Endothelial cell (in vitro differentiated cells): ENCODE data around the gene C7. TPM values are rescaled to one million over a fixed set of nuclear protein-coding genes. Genes with fewer than 3 reads are reported as not detected.
A peak's percentile ranks its signal among the peaks of the same experiment; 100 is the strongest.
"Not testable (repeated sequence)": the region's sequence is repeated elsewhere in the genome, so short reads cannot be mapped to it uniquely, and the experiment has no call there.

Experiments used
- DNase-seq: peaks from one replicate; pipeline ENCODE4 v3.0.0; 2021; ENCODE audit warnings: low spot score
- H3K27ac Mint-ChIP-seq: one replicate; pipeline ENCODE4 v1.8.0; 2021; ENCODE audit warnings: mixed read lengths, inconsistent platforms; ENCODE audit not compliant: unreplicated experiment
- H3K27me3 Mint-ChIP-seq: one replicate; pipeline ENCODE4 v1.8.0; 2021; ENCODE audit warnings: mild to moderate bottlenecking, moderate library complexity, mixed read lengths, inconsistent platforms; ENCODE audit not compliant: unreplicated experiment
- H3K36me3 Mint-ChIP-seq: one replicate; pipeline ENCODE4 v1.8.0; 2021; ENCODE audit warnings: mild to moderate bottlenecking, low read depth, mixed read lengths, inconsistent platforms; ENCODE audit not compliant: unreplicated experiment
- H3K4me1 Mint-ChIP-seq: one replicate; pipeline ENCODE4 v1.8.0; 2021; ENCODE audit warnings: mild to moderate bottlenecking, mixed read lengths, inconsistent platforms; ENCODE audit not compliant: unreplicated experiment
- H3K4me3 Mint-ChIP-seq: one replicate; pipeline ENCODE4 v1.8.0; 2021; ENCODE audit warnings: mild to moderate bottlenecking, mixed read lengths, inconsistent platforms; ENCODE audit not compliant: unreplicated experiment
- H3K9me3 Mint-ChIP-seq: one replicate; pipeline ENCODE4 v1.8.0; 2021; ENCODE audit warnings: mixed read lengths, inconsistent platforms; ENCODE audit not compliant: unreplicated experiment
- CTCF ChIP-seq: fragments of 200-600 bp; sonication (generic); IDR thresholded peaks from one replicate; pipeline ENCODE4 v1.5.0; 2021; ENCODE audit warnings: antibody characterized with exemption; ENCODE audit not compliant: unreplicated experiment
- long read RNA-seq: library from polyadenylated mRNA; unstranded; transcript quantifications from one replicate; pipeline ENCODE4 v2.0.0, GENCODE V29; 2020; ENCODE audit not compliant: unreplicated experiment
- total RNA-seq: library from RNA; stranded (reverse); fragmentation: NEBNext Ultra II Directional; extraction: Animal tissue kit (Norgen Biotek cat#: 25700); gene quantifications from one replicate; pipeline ENCODE4 v1.2.1, GENCODE V29; 2021; ENCODE audit not compliant: unreplicated experiment

Gene C7
- total RNA-seq = 1.5 TPM
- long read RNA-seq, full-length matches to known transcripts = 2 of 2 reads
- long read RNA-seq, partial matches to known transcripts = 0 of 2 reads
- long read RNA-seq, other reads (novel, unspliced or antisense) = 0 of 2 reads

GRCh38 chr5:40909264-40909663 lies at the start of gene C7:
Gene C7 (plus strand): TSS chr5:40909497. CDS start chr5:40909611, 114 bp downstream.
- no peak for TF ChIP-seq CTCF
- peak within 1 kb of the TSS; percentile 11 for H3K27ac Mint-ChIP-seq
- DNase-seq = no peak
- H3K27me3 Mint-ChIP-seq = peaks cover 2% of the 10 kb centered on the region
- no peaks in the 10 kb centered on the region for H3K9me3 Mint-ChIP-seq
- H3K4me3 Mint-ChIP-seq = no peak within 1 kb of the TSS
- peaks cover 15% of the 10 kb centered on the region for H3K4me1 Mint-ChIP-seq
- no peaks in the 10 kb centered on the region for H3K36me3 Mint-ChIP-seq

GRCh38 chr5:40860711-40861110 lies 48.6 kb upstream of the C7 start:
- Mint-ChIP-seq H3K36me3 (peaks cover 14% of the 10 kb centered on the region), H3K27me3 (peaks cover 8% of the 10 kb centered on the region), H3K9me3 (peaks cover 9% of the 10 kb centered on the region), H3K27ac (no peak overlapping the region), H3K4me3 (no peak overlapping the region), H3K4me1 (no peaks in the 10 kb centered on the region)
- TF ChIP-seq CTCF = no peak
- DNase-seq = no peak

- Mint-ChIP-seq H3K4me3 (peak overlapping the region; percentile 33), H3K36me3 (peaks cover 14% of the 10 kb centered on the region)
- H3K4me1 Mint-ChIP-seq, H3K27me3 Mint-ChIP-seq, DNase-seq, H3K27ac Mint-ChIP-seq, H3K9me3 Mint-ChIP-seq: not testable (repeated sequence)
Observed at GRCh38 chr5:40865004-40865403, 44.3 kb upstream of the C7 start.

GRCh38 chr5:40866844-40867243 lies 42.5 kb upstream of the C7 start:
- Mint-ChIP-seq H3K4me1 (no peaks in the 10 kb centered on the region), H3K27me3 (peaks cover 6% of the 10 kb centered on the region), H3K36me3 (peaks cover 11% of the 10 kb centered on the region), H3K4me3 (no peak overlapping the region), H3K9me3 (peaks cover 9% of the 10 kb centered on the region), H3K27ac (no peak overlapping the region)
- no peak for DNase-seq
- no peak for TF ChIP-seq CTCF

- Mint-ChIP-seq H3K4me3 (no peak overlapping the region), H3K36me3 (peaks cover 8% of the 10 kb centered on the region), H3K27me3 (peaks cover 6% of the 10 kb centered on the region), H3K4me1 (no peaks in the 10 kb centered on the region), H3K27ac (no peak overlapping the region), H3K9me3 (peaks cover 9% of the 10 kb centered on the region)
- DNase-seq = no peak
- TF ChIP-seq CTCF = no peak
Observed at GRCh38 chr5:40869384-40869783, 39.9 kb upstream of the C7 start.
